ENCODE results near the gene TAPT1. TPM values are rescaled to one million over a fixed set of nuclear protein-coding genes. Genes with fewer than 3 reads are reported as not detected.

The TAPT1 gene
- total and polyA plus RNA-seq, 9 of the 15 experiments (the other 6 are each of a cell fraction or from before 2014, with no cell fraction given), result 1.6 to 36.7 (median 20.7) TPM

DNA sequence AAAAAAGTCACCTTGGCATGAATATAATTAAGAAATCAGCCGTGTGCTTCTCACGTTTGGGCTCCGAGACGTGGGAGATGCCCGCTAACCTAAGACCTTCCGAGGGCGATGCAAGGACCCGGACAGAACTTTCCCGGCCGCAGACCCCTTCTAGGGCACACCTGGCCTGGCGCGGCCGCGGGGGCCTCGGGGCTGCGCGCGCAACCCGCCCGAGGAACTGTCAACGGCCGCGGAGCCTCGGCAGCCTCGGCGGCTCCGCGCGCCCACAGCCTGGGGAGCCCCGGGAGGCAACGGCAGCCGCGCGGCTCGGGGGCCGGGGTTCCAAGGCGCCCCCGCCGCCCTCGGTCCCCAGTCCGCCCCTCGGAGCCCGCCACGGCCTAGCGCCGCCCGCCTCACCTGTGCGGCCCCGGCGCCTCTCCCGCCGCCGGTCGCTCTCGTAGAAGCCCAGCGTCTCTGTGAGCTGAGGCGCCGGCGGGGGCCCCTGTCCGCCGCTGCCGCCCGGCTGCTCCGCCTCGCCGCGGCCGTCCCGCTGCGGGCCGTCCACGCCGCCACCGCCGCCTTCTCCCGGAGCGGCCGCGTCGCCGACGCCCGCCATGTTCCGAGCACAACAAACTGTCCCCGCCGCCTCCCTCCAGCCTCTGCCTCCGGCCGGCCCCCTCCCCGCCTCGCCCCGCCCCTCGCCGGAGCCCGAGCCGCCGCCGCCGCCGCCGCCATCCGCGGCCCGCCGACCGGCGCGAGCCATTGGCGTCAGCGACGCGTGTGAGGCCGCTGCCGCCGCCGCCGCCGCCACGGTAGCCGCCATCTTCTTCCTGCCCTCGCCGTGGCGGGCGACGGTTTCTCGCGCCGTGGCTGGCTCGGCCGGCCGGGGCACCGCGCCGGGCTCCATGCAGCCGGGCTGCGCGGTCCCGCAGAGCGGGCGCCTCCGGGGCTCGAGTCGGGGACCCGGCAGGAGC lies at the start of gene TAPT1 (continued):
- TF ChIP-seq, protein P1, sequence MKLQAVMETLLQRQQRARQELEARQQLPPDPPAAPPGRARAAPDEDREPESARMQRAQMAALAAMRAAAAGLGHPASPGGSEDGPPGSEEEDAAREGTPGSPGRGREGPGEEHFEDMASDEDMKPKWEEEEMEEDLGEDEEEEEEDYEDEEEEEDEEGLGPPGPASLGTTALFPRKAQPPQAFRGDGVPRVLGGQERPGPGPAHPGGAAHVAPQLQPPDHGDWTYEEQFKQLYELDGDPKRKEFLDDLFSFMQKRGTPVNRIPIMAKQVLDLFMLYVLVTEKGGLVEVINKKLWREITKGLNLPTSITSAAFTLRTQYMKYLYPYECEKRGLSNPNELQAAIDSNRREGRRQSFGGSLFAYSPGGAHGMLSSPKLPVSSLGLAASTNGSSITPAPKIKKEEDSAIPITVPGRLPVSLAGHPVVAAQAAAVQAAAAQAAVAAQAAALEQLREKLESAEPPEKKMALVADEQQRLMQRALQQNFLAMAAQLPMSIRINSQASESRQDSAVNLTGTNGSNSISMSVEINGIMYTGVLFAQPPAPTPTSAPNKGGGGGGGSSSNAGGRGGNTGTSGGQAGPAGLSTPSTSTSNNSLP (IDR thresholded peaks at IDR 0.05; ENCODE audit: borderline replicate concordance, low read depth, low read length), result no peak
- TF ChIP-seq CXXC5 (CRISPR knock-in tag; IDR thresholded peaks at IDR 0.05) (peak; percentile 90), ZKSCAN8 (CRISPR knock-in tag; IDR thresholded peaks at IDR 0.05) (no peak), PHF21A (IDR thresholded peaks at IDR 0.05; ENCODE audit: borderline replicate concordance, low read depth) (no peak), TCF15 (CRISPR knock-in tag; IDR thresholded peaks at IDR 0.05) (no peak), NCOA6 (IDR thresholded peaks at IDR 0.05) (no peak)

- CTCF ChIA-PET (ENCODE audit: low intra/inter-chr PET ratio), result interaction anchor here (0.9 kb wide), 1 partner anchor 246 kb away, joined by 3 read pairs; no protein-coding TSS in a partner anchor
- WGBS (ENCODE audit: insufficient coverage, low coverage, missing lambda C conversion rate), result 0% methylated on average over 4 of the region's 4 CpGs
These were observed 45.1 kb upstream of the TAPT1 start for GRCh38 chr4:16271411-16271810.

More at GRCh38 chr4:16271411-16271810, 45.1 kb upstream of the TAPT1 start:
- Histone ChIP-seq H3K4me3 (no peak overlapping the region), H2AFZ (ENCODE audit: low read depth, low read length) (no peak overlapping the region), H3K4me1 (replicated peaks in 1 of 2; ENCODE audit: control insufficient read depth in 2 of 2, insufficient read depth in 2 of 2, low read length in 2 of 2) (no peaks in the 10 kb centered on the region), H3K27ac (ENCODE audit: extremely low read depth, low read depth, low read length) (no peak overlapping the region), H4K20me1 (replicated peaks; ENCODE audit: control insufficient read depth, insufficient read depth, low read length) (no peaks in the 10 kb centered on the region), H3K9ac (ENCODE audit: insufficient read depth in 1 of 2, low read depth in 2 of 2, low read length in 2 of 2) (no peak overlapping the region), H3K79me2 (ENCODE audit: control insufficient read depth, insufficient read depth, low read length) (no peaks in the 10 kb centered on the region), H3K4me2 (ENCODE audit: insufficient read depth, low read length) (no peak overlapping the region), H3K9me1 (ENCODE audit: control insufficient read depth, insufficient read depth, low read length) (no peaks in the 10 kb centered on the region), H3K27me3 (ENCODE audit: control insufficient read depth in 2 of 2, insufficient read depth in 2 of 2, low read length in 2 of 2) (no peaks in the 10 kb centered on the region; a peak in 1 of 5 replicates), H3K9me3 (replicated peaks; ENCODE audit: control insufficient read depth, insufficient read depth, low read depth, low read length) (no peaks in the 10 kb centered on the region), H3K36me3 (ENCODE audit: control insufficient read depth, insufficient read depth, low read length) (no peaks in the 10 kb centered on the region)
- FAIRE-seq (no peak), ATAC-seq (no peak), DNase-seq (ENCODE audit: extremely low read depth in 1 of 4, low spot score in 3 of 4) (no peak)
- intact Hi-C loops (cut with micrococcal nuclease) (no loop called here), in situ Hi-C loops (cut with MboI) (loop anchor here (25.0 kb wide), 1 partner anchor 459 kb away; no protein-coding TSS in a partner anchor)
- POLR2A ChIA-PET, result interaction anchor here (0.5 kb wide), 1 partner anchor 654 kb away, joined by 5 read pairs; no protein-coding TSS in a partner anchor
- TF ChIP-seq NRF1 (conservative IDR thresholded peaks at IDR 0.05 in 1 of 2, IDR thresholded peaks at IDR 0.05 in 1 of 2) (no peak), SMARCC2 (IDR thresholded peaks at IDR 0.05; ENCODE audit: low read depth) (no peak), ZNF217 (CRISPR knock-in tag; IDR thresholded peaks at IDR 0.05) (no peak), TAF1 (IDR thresholded peaks at IDR 0.05; ENCODE audit: control insufficient read depth, extremely low read depth, insufficient read depth, low read length, severe bottlenecking) (no peak)
- TF ChIP-seq, protein P2, sequence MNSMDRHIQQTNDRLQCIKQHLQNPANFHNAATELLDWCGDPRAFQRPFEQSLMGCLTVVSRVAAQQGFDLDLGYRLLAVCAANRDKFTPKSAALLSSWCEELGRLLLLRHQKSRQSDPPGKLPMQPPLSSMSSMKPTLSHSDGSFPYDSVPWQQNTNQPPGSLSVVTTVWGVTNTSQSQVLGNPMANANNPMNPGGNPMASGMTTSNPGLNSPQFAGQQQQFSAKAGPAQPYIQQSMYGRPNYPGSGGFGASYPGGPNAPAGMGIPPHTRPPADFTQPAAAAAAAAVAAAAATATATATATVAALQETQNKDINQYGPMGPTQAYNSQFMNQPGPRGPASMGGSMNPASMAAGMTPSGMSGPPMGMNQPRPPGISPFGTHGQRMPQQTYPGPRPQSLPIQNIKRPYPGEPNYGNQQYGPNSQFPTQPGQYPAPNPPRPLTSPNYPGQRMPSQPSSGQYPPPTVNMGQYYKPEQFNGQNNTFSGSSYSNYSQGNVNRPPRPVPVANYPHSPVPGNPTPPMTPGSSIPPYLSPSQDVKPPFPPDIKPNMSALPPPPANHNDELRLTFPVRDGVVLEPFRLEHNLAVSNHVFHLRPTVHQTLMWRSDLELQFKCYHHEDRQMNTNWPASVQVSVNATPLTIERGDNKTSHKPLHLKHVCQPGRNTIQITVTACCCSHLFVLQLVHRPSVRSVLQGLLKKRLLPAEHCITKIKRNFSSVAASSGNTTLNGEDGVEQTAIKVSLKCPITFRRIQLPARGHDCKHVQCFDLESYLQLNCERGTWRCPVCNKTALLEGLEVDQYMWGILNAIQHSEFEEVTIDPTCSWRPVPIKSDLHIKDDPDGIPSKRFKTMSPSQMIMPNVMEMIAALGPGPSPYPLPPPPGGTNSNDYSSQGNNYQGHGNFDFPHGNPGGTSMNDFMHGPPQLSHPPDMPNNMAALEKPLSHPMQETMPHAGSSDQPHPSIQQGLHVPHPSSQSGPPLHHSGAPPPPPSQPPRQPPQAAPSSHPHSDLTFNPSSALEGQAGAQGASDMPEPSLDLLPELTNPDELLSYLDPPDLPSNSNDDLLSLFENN (IDR thresholded peaks at IDR 0.05; ENCODE audit: low read depth in 2 of 2, low read length in 2 of 2), result no peak
- no TSS peak for BruUV-seq (replicated peaks)

Measured in K562 (cell line).